ENCODE measurements around the gene PFKL.
"Not testable (repeated sequence)": the region's sequence is repeated elsewhere in the genome, so short reads cannot be mapped to it uniquely, and the experiment has no call there.

Gene PFKL

DNA sequence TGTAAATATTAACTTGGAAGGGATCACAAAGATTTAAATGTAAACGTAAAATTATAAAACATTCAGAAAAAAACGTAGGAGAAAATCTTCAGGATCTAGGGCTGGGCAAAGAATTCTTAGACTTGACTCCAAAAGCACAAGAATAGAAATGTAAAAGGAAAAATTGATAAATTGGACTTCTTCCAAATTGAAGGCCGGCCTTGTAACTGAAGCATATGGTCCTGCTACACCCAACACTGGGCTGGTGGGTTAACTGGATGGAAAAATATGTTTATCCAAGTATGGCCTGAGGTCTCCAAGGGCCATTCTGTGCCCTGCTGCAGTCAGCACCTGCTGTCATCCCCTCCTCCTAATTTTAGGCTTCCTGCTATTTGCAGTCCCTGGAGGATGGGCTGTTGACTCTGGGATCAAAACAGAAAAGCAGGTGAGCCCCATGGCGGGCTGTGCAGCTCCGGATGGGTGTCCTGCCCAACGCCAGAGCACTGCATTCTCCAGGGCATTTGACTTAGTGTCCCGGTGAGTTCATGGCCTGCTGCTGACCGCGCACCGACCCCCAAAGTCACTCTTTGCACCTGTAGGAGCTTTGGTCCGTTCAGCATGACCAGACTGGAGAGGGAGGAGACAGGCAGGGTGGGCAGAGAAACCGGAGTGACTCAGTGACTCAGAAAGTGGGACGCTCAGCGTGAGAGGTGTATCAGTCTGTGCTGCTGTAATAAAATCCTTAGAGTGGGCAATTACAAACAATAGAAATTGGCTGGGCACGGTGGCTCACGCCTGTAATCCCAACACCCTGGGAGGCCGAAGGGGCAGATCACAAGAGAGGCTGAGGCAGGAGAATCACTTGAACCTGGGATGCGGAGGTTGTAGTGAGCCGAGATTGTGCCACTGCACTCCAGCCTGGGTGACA, 20.2 kb upstream of the PFKL start:
- TF ChIP-seq CTCF (IDR thresholded peaks at IDR 0.05; ENCODE audit: control insufficient read depth, extremely low read depth, insufficient read depth) = no peak
- DNase-seq (ENCODE audit: low read depth) = no peak

DNA sequence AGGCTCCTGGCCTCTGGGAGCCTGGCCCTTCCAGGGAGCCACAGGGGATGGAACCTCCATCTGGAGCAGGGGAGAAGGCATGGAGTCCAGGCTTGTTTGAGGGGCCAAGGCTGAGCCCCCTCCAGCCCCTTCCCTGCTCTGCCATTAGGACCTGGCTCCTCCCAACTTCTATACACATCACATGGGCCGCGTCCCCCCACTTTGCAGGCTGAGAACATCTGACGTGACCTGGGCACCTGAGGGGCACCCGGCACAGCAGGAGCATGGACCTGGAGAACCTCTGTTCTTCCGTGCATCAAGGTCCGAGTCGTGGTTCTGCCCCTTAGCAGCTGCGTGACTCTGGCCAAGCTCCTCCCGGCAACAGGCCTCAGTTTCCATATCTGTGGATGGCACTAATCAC, 18.1 kb upstream of the PFKL start:
- no peak for DNase-seq (ENCODE audit: low read depth)
- H3K4me3 ChIP-seq (ENCODE audit: low read depth, low read length) = no peak overlapping the region
- no peak for TF ChIP-seq CTCF (IDR thresholded peaks at IDR 0.05; ENCODE audit: control insufficient read depth, extremely low read depth, insufficient read depth)

More for the DNA sequence above, 20.2 kb upstream of the PFKL start:
- H3K4me3 ChIP-seq (ENCODE audit: low read depth, low read length) = no peak overlapping the region

DNA sequence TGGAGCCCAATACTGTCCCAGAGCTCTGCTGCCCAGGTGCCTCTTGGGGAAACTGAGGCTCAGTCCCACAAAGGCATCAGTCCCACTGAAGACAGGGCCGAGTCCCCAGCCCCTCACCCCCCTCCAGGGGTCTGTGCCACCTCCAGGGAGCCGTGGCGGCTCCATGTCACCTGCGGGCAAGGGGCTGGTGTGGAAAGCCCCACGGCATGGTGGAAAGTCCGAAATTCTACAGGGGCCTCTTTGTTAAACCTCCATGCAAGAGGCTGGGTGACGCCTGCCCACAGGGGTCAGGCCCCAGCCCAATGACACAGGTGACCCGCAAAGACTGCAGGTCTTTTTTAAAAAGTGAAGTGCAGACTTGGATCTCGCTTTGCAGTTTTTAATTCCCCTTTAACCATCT, 17.5 kb upstream of the PFKL start:
- DNase-seq (ENCODE audit: low read depth) = no peak
- no peak for TF ChIP-seq CTCF (IDR thresholded peaks at IDR 0.05; ENCODE audit: control insufficient read depth, extremely low read depth, insufficient read depth)
- no peak overlapping the region for H3K4me3 ChIP-seq (ENCODE audit: low read depth, low read length)

- DNase-seq (ENCODE audit: low read depth) = not testable (repeated sequence)
Measured at GRCh38 chr21:44283211-44283785, 16.6 kb upstream of the PFKL start.

GRCh38 chr21:44283948-44284347, 15.9 kb upstream of the PFKL start:
- TF ChIP-seq CTCF (IDR thresholded peaks at IDR 0.05; ENCODE audit: control insufficient read depth, extremely low read depth, insufficient read depth) = no peak
- DNase-seq (ENCODE audit: low read depth) = no peak

More at GRCh38 chr21:44283211-44283785, 16.6 kb upstream of the PFKL start:
- not testable (repeated sequence) for H3K4me3 ChIP-seq (ENCODE audit: low read depth, low read length)

DNA sequence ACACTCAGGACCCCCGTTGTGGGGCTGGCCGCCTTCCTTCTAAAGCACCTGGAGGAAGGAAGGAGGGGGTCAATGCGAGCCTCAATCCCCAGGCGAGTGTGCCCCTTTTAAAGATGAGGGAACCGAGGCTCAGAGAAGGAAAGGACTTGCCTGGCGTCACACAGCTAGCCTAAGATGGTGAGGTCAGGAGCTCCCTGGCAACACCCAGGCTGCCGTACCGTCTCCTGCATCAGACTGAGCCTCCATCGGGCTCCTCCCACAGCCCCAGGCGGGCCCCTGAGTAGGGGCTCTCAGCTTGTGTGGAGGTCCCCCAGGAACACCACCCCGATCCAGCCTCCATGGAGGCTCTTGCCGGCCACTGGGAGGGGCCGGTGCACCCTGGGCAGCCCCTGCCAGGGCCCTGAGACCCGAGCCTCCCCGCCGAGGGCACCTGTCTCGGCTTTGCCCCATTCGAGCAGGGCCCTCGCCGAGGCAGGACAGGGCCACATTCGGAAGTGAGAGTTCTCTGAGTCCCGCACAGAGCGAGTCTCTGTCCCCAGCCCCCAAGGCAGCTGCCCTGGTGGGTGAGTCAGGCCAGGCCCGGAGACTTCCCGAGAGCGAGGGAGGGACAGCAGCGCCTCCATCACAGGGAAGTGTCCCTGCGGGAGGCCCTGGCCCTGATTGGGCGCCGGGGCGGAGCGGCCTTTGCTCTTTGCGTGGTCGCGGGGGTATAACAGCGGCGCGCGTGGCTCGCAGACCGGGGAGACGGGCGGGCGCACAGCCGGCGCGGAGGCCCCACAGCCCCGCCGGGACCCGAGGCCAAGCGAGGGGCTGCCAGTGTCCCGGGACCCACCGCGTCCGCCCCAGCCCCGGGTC, 14.5 kb upstream of the PFKL start, which contains the start of gene AIRE:
TSS of gene AIRE (plus strand) at position 739 of the 855 bp plus-strand sequence. CDS start 131 bp downstream, outside the sequence.
- no peak for TF ChIP-seq CTCF (IDR thresholded peaks at IDR 0.05; ENCODE audit: control insufficient read depth, extremely low read depth, insufficient read depth)
- no peak for DNase-seq (ENCODE audit: low read depth)
- H3K4me3 ChIP-seq (ENCODE audit: low read depth, low read length) = no peak within 1 kb of the TSS

More at GRCh38 chr21:44283948-44284347, 15.9 kb upstream of the PFKL start:
- no peak overlapping the region for H3K4me3 ChIP-seq (ENCODE audit: low read depth, low read length)
